Osteoblast (primary cell): Measurements from ENCODE around the gene SLC46A3. TPM values are rescaled to one million over a fixed set of nuclear protein-coding genes. Genes with fewer than 3 reads are reported as not detected.
A peak's percentile ranks its signal among the peaks of the same experiment; 100 is the strongest.

ENCODE experiments used
- DNase-seq: peaks from one replicate; pipeline ENCODE4 v3.0.0; 2011; ENCODE audit warnings: low spot score, mixed read lengths; ENCODE audit not compliant: insufficient read length; ENCODE audit errors: missing footprints
- H2AFZ ChIP-seq: 2 replicates; pipeline ENCODE4 v1.6.0; 2011; ENCODE audit warnings: mild to moderate bottlenecking, low read length
- H3K27ac ChIP-seq: 2 replicates; pipeline ENCODE4 v1.5.1; 2011; ENCODE audit warnings: mild to moderate bottlenecking, low read depth, low read length, moderate library complexity
- H3K27me3 ChIP-seq: 2 replicates; pipeline ENCODE4 v1.6.0; 2012; ENCODE audit warnings: mild to moderate bottlenecking, control low read depth, inconsistent platforms, low read length, moderate library complexity; ENCODE audit not compliant: insufficient read depth
- H3K36me3 ChIP-seq: 2 replicates; pipeline ENCODE4 v1.5.1; 2011; ENCODE audit warnings: mild to moderate bottlenecking, low read length, control low read depth, moderate library complexity; ENCODE audit not compliant: insufficient read depth
- H3K4me1 ChIP-seq: 2 replicates; pipeline ENCODE4 v1.5.1; 2011; ENCODE audit warnings: mild to moderate bottlenecking, low read length, control low read depth, moderate library complexity; ENCODE audit not compliant: insufficient read depth
- H3K4me2 ChIP-seq: 2 replicates; pipeline ENCODE4 v1.6.0; 2011; ENCODE audit warnings: mild to moderate bottlenecking, low read length; ENCODE audit not compliant: insufficient read depth
- H3K4me3 ChIP-seq: fragments of 200-600 bp; sonication (generic); 3 replicates; pipeline ENCODE4 v1.5.1; 2012; ENCODE audit warnings: mild to moderate bottlenecking, low read length, inconsistent platforms; ENCODE audit not compliant: insufficient read depth
- H3K79me2 ChIP-seq: 2 replicates; pipeline ENCODE4 v1.6.0; 2012; ENCODE audit warnings: mild to moderate bottlenecking, low read length, control low read depth, inconsistent platforms; ENCODE audit not compliant: insufficient read depth
- H3K9me3 ChIP-seq: 2 replicates; pipeline ENCODE4 v1.5.1; 2011; ENCODE audit warnings: low read depth, low read length, control low read depth
- H4K20me1 ChIP-seq: 2 replicates; pipeline ENCODE4 v1.6.0; 2012; ENCODE audit warnings: mild to moderate bottlenecking, low read length, control low read depth; ENCODE audit not compliant: insufficient read depth
- total RNA-seq: library from RNA; depleted of rRNA; stranded (reverse); fragments of >200 nt; gene quantifications from 2 replicates; pipeline ENCODE4 v1.2.3, GENCODE V29; 2012
- TF ChIP-seq, protein P1 (sequence below): IDR thresholded peaks from 2 replicates; pipeline ENCODE4 v1.5.1; 2011; ENCODE audit warnings: mild to moderate bottlenecking, low read depth, low read length, moderate library complexity; ENCODE audit errors: extremely low read depth

The SLC46A3 gene
- total RNA-seq, 1 donor: 11.2 TPM

GRCh38 chr13:28658796-28659620 is 59.8 kb downstream of the SLC46A3 start, which contains the start of gene POMP:
POMP (plus strand) TSS chr13:28659130; CDS start chr13:28659185, 55 bp downstream.
- Histone ChIP-seq H3K27me3 (no peaks in the 10 kb centered on the region), H2AFZ (peak within 1 kb of the TSS; percentile 85), H3K4me1 (peaks cover 21% of the 10 kb centered on the region), H4K20me1 (peaks cover 27% of the 10 kb centered on the region), H3K79me2 (peaks cover 74% of the 10 kb centered on the region), H3K9me3 (no peaks in the 10 kb centered on the region), H3K4me2 (peak within 1 kb of the TSS; percentile 93), H3K4me3 (peak within 1 kb of the TSS; percentile 78), H3K36me3 (peaks cover 26% of the 10 kb centered on the region), H3K27ac (peak within 1 kb of the TSS; percentile 99)
- DNase-seq: peak; percentile 95
- TF ChIP-seq, protein P1, sequence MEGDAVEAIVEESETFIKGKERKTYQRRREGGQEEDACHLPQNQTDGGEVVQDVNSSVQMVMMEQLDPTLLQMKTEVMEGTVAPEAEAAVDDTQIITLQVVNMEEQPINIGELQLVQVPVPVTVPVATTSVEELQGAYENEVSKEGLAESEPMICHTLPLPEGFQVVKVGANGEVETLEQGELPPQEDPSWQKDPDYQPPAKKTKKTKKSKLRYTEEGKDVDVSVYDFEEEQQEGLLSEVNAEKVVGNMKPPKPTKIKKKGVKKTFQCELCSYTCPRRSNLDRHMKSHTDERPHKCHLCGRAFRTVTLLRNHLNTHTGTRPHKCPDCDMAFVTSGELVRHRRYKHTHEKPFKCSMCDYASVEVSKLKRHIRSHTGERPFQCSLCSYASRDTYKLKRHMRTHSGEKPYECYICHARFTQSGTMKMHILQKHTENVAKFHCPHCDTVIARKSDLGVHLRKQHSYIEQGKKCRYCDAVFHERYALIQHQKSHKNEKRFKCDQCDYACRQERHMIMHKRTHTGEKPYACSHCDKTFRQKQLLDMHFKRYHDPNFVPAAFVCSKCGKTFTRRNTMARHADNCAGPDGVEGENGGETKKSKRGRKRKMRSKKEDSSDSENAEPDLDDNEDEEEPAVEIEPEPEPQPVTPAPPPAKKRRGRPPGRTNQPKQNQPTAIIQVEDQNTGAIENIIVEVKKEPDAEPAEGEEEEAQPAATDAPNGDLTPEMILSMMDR: no peak

DNA sequence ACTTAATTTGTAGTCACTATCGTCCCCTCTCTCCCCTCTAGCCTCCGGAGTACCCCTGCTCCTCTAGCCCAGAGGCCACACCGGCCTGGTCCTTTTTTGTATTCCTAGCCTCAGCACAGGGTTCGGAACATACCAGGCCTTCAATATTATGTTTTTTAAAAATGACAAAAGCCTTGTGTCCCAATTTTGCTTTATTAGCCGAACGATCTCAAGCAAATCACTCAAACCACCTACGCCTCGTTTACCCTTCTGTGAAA is 60.3 kb downstream of the SLC46A3 start:
- TF ChIP-seq, protein P1: no peak
- peak overlapping the region; percentile 93 for H3K4me2 ChIP-seq
- H3K27me3 ChIP-seq: no peaks in the 10 kb centered on the region
- no peaks in the 10 kb centered on the region for H3K9me3 ChIP-seq
- peaks cover 21% of the 10 kb centered on the region for H3K36me3 ChIP-seq
- peak overlapping the region; percentile 85 for H2AFZ ChIP-seq
- peak overlapping the region; percentile 99 for H3K27ac ChIP-seq
- H4K20me1 ChIP-seq: peaks cover 27% of the 10 kb centered on the region
- peak overlapping the region; percentile 78 for H3K4me3 ChIP-seq
- H3K4me1 ChIP-seq: peaks cover 21% of the 10 kb centered on the region
- H3K79me2 ChIP-seq: peaks cover 71% of the 10 kb centered on the region
- DNase-seq: no peak

GRCh38 chr13:28657784-28658538 is 60.8 kb downstream of the SLC46A3 start:
- H3K4me1 ChIP-seq: peaks cover 21% of the 10 kb centered on the region
- no peaks in the 10 kb centered on the region for H3K9me3 ChIP-seq
- no peaks in the 10 kb centered on the region for H3K27me3 ChIP-seq
- peak overlapping the region; percentile 99 for H3K27ac ChIP-seq
- H3K36me3 ChIP-seq: peaks cover 16% of the 10 kb centered on the region
- TF ChIP-seq, protein P1: peak; percentile 33
- peak overlapping the region; percentile 85 for H2AFZ ChIP-seq
- peaks cover 67% of the 10 kb centered on the region for H3K79me2 ChIP-seq
- H4K20me1 ChIP-seq: peaks cover 27% of the 10 kb centered on the region
- H3K4me2 ChIP-seq: peak overlapping the region; percentile 93
- H3K4me3 ChIP-seq: peak overlapping the region; percentile 78
- no peak for DNase-seq

DNA sequence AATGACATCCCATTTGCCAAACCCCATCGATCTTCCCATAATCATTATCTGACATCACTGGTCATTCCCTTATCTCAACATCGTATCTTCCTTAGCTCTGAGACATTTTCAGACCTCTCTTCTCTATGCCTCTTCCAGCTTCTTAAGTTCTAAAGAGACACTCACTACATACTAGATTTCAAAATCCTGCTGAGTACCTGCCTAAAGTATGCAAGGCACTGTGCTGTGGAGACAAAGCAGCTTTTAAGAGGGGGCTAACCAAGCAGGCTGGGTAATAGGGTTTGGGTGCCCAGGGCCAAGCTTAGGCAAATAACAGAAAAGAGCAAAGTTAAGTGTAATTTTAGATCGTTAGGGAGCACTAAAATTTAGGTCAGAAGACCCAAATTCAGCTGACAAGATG is 63.2 kb downstream of the SLC46A3 start:
- Histone ChIP-seq H3K36me3 (peaks cover 4% of the 10 kb centered on the region), H3K4me1 (peaks cover 19% of the 10 kb centered on the region), H3K4me3 (peak overlapping the region; percentile 10), H3K79me2 (peaks cover 43% of the 10 kb centered on the region), H2AFZ (peak overlapping the region; percentile 32), H3K4me2 (peak overlapping the region; percentile 44), H3K27ac (peak overlapping the region; percentile 56), H3K27me3 (no peaks in the 10 kb centered on the region), H4K20me1 (peaks cover 7% of the 10 kb centered on the region), H3K9me3 (no peaks in the 10 kb centered on the region)
- TF ChIP-seq, protein P1: no peak
- no peak for DNase-seq
